NCI-H345 (cell line): ENCODE measurements around the gene SARM1.
A peak's percentile ranks its signal among the peaks of the same experiment; 100 is the strongest.

Experiments used
- DNase-seq: peaks from one replicate; lab custom pipeline; 2025; lab: John Stamatoyannopoulos, UW

SARM1 gene

DNA sequence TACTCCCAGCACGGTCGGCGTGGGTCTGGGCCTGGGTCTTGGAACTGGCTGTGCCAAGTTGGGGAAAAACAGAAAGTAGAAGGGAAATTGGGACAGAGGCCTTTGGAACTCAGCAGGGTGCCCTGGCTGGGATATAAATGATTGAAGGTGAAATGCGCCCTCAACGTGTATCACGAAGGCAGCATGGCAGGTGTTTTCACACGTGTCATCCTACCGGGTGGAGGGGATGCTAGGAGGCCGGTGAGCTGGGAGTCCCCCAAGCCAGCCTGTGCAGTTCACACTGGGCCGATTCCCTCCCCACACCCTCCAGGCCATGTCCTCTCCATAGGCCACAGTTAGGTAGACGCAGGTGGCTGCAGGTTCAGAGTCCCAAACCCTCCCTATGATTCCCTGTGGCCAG lies 30.0 kb upstream of the SARM1 start:
- DNase-seq: no peak

DNA sequence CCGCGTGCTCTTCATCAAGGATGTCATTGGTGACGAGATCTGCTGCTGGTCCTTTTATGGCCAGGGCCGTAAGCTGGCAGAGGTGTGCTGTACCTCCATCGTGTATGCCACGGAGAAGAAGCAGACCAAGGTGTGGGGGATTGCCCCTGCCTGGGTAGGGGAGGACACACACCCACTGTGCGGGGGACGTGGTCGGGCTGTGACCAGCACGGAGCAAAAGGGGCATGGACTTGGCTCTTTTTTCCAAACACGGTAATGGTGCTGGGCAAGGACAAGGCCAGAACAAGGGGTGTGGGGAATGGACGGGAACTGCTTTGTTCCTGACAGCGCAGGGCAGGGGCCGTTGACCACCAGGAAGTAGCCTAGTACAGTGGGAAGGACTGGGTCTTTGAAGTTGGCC lies 29.2 kb upstream of the SARM1 start:
- no peak for DNase-seq

GRCh38 chr17:28343491-28343932 lies 28.0 kb upstream of the SARM1 start:
- no peak for DNase-seq

- DNase-seq: no peak
These were observed 27.5 kb upstream of the SARM1 start for GRCh38 chr17:28344011-28344410.

DNA sequence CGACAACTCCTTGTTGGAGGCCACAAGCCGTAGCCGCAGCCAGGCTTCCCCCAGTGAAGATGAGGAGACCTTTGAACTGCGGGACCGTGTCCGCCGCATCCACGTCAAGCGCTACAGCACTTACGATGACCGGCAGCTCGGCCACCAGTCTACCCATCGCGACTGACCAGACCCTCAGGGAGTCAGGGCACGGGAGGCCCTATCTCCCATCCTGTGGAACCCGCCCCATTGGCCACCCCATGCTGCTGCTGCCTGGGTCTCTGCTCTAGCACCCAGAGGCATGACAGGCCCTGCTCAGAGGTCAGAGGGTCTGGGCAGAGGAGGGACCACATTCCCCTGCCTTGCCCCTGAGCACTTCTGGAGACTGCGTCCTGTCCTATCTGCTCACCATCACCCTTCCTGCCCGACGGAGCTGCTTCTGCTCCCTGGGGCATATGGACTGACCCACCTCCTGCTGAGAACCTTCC lies 27.0 kb upstream of the SARM1 start:
- no peak for DNase-seq

- DNase-seq: peak; percentile 12
These were observed 25.9 kb upstream of the SARM1 start for GRCh38 chr17:28345419-28346198.

- no peak for DNase-seq
These were observed 25.3 kb upstream of the SARM1 start for GRCh38 chr17:28346199-28346580.

- no peak for DNase-seq
These were observed 24.7 kb upstream of the SARM1 start for GRCh38 chr17:28346746-28347246.

DNA sequence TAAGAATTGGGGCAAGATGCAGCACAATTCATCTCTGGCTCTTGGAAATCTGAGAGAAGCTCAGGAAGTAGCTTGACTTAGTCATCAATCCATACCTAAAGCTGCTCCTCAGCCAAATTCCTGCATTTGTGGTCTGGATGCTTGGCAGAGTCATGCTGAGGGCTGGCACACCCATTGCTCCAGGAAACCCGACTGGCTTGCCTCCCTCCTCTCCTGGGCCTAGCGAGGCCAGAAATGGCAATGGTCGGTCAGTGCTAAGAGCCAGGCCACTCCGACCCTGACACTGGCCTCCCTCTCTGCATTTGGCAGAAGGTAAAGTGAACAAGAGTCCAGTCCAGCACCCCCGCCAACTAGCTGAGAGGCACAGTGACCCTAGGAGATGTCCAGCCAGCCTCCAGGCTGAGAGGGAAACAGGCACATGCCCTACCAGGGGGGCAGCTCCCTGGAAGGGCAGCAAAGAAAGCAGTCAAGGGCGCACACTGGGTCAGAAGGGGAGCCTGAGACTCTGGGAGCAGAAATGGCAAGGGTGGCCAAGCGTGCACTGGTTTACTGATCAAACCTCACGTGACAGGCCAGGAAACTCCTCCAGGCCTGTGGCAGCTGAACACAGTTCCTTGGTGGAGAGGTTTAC lies 24.1 kb upstream of the SARM1 start:
- DNase-seq: no peak

DNA sequence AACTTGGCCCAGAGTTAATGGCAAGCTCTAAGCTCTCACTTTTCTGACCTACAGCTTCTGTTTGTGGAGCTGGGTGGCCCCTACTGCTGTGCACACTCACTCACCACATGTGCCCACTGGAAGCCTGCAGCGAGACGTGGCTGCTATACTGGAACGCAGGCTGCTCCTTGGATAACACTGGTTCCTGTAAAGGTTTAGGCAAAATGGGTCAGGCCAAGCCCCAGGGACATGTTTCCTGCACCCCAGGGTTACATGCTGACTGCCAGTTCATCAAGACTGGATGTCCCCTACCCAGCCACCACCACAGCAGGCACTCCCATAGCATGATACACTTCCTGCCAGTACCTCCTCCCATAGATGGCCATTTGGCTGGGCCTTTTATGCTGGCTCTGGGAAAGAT lies 22.5 kb upstream of the SARM1 start:
- no peak for DNase-seq

DNA sequence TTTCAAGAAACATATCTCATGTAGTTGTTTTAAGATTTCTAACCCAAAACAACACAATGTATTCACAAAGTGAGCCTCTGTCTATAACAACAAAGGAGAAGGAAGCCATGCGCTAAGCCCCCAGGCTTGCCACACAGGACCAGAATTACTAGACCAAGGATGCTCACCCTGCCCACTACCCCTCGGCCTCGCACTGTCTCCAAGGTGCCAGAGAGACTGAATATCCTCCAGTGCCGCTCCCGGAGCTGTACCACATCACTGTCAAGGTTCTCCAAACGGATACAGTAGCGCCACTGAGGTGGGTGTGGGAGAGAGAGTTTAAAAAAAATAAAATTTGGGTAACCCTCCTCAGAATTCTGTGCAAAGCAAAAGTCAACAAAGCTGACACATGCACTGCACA lies 21.2 kb upstream of the SARM1 start:
- DNase-seq: no peak

DNA sequence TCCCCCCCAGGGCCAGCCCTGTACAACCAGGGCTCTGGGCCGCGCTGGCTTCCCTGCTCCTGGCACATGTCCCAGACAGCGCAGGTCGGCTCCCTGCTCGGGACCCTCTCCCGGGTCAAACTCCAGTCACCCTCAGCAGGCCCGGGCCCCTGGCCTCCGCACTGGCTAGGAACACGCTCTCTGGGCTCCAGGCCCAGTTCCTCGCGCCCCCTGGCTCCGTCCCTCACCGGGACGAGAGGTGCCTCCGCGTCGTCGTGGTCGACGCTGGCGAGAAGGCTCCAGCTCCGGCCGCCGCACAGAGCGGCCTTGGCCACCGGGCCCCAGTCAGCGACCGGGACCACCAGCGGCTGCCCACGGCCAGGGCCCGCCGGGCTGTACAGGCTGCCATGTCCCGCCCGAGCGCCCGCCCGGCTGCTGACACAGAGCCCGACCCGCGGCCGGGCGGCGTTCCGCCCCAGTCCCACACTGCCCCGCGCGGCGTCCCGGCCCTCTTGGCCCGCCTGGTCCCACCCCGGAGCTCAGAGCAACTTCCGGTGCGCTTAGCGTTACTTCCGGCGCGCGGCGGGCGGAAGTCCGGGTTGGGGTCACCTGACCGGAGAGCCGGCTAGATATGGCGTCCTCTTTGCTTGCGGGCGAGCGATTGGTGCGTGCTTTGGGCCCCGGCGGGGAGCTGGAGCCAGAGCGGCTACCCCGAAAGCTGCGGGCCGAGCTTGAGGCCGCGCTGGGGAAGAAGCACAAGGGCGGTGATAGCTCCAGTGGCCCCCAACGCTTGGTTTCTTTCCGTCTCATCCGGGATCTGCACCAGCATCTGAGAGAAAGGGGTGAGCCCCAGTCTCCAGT lies 14.2 kb upstream of the SARM1 start, which contains the start of gene POLDIP2:
Gene POLDIP2 (minus strand): TSS at position 467 of the 840 bp plus-strand sequence. CDS start 79 bp downstream, at position 388.
- DNase-seq: peak; percentile 96

- no peak for DNase-seq
These were observed 13.6 kb upstream of the SARM1 start for GRCh38 chr17:28357901-28358197.

- no peak for DNase-seq
These were observed 8.3 kb upstream of the SARM1 start for GRCh38 chr17:28363186-28363585.

- no peak for DNase-seq
These were observed 7.5 kb upstream of the SARM1 start for GRCh38 chr17:28363776-28364650.

- DNase-seq: no peak
These were observed 6.7 kb upstream of the SARM1 start, which contains the start of gene SEBOX for GRCh38 chr17:28364665-28365363. Gene SEBOX (minus strand): TSS chr17:28365199. CDS start chr17:28365151, 48 bp downstream.

DNA sequence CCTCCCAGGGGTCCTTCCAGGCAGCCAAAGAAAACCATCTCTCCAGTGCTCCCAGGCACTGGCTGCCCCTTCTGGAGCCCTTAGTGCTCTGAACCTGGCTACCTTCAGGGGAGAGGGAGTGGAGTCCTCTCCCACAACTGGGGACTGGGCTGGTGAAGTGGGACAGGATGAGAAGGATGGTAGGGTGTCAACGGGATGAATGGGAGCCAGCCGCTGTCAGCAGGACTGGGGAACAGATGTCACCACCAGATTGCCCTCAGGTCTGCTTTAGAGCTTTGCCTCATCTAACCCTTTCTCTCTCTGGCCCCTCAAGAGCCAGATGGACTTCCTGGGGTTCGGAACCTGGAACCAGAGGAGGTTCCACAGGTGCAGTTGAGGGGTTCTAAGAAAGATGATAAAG lies 6.0 kb upstream of the SARM1 start:
- DNase-seq: no peak

- no peak for DNase-seq
These were observed 4.9 kb upstream of the SARM1 start for GRCh38 chr17:28366605-28367004.

GRCh38 chr17:28367641-28368305 lies 3.7 kb upstream of the SARM1 start:
- no peak for DNase-seq

DNA sequence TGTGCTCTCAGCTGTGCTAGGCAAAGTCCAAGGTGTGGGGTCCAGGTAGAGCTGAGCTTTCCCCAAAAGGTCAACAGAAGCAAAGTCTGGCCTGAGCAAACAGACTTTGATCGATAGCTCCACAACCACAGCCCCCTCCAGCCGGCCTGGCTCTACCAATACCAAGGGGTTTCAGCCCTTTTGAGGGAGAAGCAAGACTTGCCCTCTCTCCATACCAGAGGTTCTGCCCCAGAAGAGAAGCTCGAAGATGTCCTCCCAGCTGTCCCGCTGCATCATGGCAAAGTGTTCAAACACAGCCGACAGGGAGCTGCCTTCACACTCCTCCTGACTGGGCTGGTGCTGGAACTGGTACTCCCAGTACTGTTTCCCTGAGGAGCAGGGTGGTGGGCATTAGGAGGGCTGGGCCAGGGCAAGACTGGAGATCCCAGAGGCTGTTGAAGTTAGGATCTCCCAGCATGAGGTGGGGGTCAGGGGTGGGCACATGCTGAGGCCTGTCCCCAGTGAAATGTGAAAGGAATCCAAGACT lies 3.1 kb upstream of the SARM1 start:
- DNase-seq: no peak
